Lower leg skin (tissue), 3 donors: ENCODE data around the gene WDR64.

ENCODE experiments used
- POLR2A ChIP-seq, 2 donors: fragments of 450-650 bp; IDR thresholded peaks; one replicate each; pipeline ENCODE4 v1.6.1; 2016 to 2017; ENCODE audit warnings: antibody characterized with exemption in 2 of 2, mild to moderate bottlenecking in 1 of 2, moderate library complexity in 1 of 2
- TF ChIP-seq, protein P1 (sequence below), 3 donors: fragments of 450-650 bp; IDR thresholded peaks; one replicate each; pipeline ENCODE4 v1.5.1; 2016; ENCODE audit warnings: antibody characterized with exemption in 3 of 3, mild to moderate bottlenecking in 3 of 3, moderate library complexity in 2 of 3

DNA sequence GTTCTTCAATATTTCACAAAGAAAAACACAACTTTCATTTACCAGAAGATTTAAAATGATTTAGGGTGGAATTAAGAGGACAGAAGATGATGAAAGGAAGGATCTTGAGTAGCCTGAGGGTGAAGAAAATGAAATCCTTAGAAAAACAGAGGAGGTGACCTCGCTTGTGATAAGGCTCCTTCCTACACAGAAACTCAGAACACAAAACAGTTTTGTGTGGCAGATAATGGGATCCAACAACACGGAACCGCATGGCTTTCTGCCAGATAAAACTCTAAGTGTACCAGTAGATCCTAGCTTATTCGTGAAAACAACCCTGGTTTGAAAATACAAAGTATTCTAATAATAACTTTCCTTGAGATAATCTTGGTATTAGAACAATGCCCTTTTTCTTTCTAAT is 121.9 kb downstream of the WDR64 start:
- TF ChIP-seq, protein P1, sequence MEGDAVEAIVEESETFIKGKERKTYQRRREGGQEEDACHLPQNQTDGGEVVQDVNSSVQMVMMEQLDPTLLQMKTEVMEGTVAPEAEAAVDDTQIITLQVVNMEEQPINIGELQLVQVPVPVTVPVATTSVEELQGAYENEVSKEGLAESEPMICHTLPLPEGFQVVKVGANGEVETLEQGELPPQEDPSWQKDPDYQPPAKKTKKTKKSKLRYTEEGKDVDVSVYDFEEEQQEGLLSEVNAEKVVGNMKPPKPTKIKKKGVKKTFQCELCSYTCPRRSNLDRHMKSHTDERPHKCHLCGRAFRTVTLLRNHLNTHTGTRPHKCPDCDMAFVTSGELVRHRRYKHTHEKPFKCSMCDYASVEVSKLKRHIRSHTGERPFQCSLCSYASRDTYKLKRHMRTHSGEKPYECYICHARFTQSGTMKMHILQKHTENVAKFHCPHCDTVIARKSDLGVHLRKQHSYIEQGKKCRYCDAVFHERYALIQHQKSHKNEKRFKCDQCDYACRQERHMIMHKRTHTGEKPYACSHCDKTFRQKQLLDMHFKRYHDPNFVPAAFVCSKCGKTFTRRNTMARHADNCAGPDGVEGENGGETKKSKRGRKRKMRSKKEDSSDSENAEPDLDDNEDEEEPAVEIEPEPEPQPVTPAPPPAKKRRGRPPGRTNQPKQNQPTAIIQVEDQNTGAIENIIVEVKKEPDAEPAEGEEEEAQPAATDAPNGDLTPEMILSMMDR (IDR thresholded peaks at IDR 0.05): no peak
- TF ChIP-seq POLR2A (IDR thresholded peaks at IDR 0.05): no peak
